Right kidney (tissue), 9 donors: ENCODE data around the gene CAP1.
"Not testable (repeated sequence)": the region's sequence is repeated elsewhere in the genome, so short reads cannot be mapped to it uniquely, and the experiment has no call there.

Source experiments
- DNase-seq: peaks from one replicate; pipeline ENCODE4 v3.0.0-alpha.2; 2016
- long read RNA-seq, 8 donors: transcript quantifications; one replicate each; lab custom pipeline, GENCODE V29; 2026

The CAP1 gene, protein sequence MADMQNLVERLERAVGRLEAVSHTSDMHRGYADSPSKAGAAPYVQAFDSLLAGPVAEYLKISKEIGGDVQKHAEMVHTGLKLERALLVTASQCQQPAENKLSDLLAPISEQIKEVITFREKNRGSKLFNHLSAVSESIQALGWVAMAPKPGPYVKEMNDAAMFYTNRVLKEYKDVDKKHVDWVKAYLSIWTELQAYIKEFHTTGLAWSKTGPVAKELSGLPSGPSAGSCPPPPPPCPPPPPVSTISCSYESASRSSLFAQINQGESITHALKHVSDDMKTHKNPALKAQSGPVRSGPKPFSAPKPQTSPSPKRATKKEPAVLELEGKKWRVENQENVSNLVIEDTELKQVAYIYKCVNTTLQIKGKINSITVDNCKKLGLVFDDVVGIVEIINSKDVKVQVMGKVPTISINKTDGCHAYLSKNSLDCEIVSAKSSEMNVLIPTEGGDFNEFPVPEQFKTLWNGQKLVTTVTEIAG
- long read RNA-seq, donor 1, transcript CAP1-203 (13 exons, 3,105 nt) = minor isoform, 10 of 37 reads
- long read RNA-seq, donor 1, transcript CAP1-206 (13 exons, 2,217 nt) = major isoform, 17 of 37 reads
- long read RNA-seq, donor 1, transcript CAP1-202 (13 exons, 1,496 nt) = minor isoform, 6 of 37 reads
- long read RNA-seq, donor 1, partial matches to known transcripts = 0 of 37 reads
- long read RNA-seq, donor 1, other reads (novel, unspliced or antisense) = 0 of 37 reads
- long read RNA-seq, donor 2, transcript CAP1-203 (13 exons, 3,105 nt) = major isoform, 7 of 20 reads
- long read RNA-seq, donor 2, transcript CAP1-206 (13 exons, 2,217 nt) = minor isoform, 6 of 20 reads
- long read RNA-seq, donor 2, partial matches to known transcripts = 0 of 20 reads
- long read RNA-seq, donor 2, other reads (novel, unspliced or antisense) = 0 of 20 reads
- long read RNA-seq, donor 3, transcript CAP1-206 (13 exons, 2,217 nt) = major isoform, 8 of 14 reads
- long read RNA-seq, donor 3, partial matches to known transcripts = 0 of 14 reads
- long read RNA-seq, donor 3, other reads (novel, unspliced or antisense) = 0 of 14 reads
- long read RNA-seq, donor 4, transcript CAP1-206 (13 exons, 2,217 nt) = major isoform, 11 of 26 reads
- long read RNA-seq, donor 4, partial matches to known transcripts = 0 of 26 reads
- long read RNA-seq, donor 4, other reads (novel, unspliced or antisense) = 0 of 26 reads
- long read RNA-seq, donor 5, transcript CAP1-202 (13 exons, 1,496 nt) = minor isoform, 5 of 107 reads
- long read RNA-seq, donor 5, transcript CAP1-206 (13 exons, 2,217 nt) = major isoform, 17 of 107 reads
- long read RNA-seq, donor 5, transcript CAP1-203 (13 exons, 3,105 nt) = minor isoform, 6 of 107 reads
- long read RNA-seq, donor 5, partial matches to known transcripts = 10 of 107 reads
- long read RNA-seq, donor 5, other reads (novel, unspliced or antisense) = 61 of 107 reads
- long read RNA-seq, donor 6, transcript CAP1-217 (5 exons, 856 nt) = minor isoform, 5 of 36 reads
- long read RNA-seq, donor 6, transcript CAP1-206 (13 exons, 2,217 nt) = major isoform, 6 of 36 reads
- long read RNA-seq, donor 6, partial matches to known transcripts = 9 of 36 reads
- long read RNA-seq, donor 6, other reads (novel, unspliced or antisense) = 5 of 36 reads
- long read RNA-seq, donor 7, transcript CAP1-217 (5 exons, 856 nt) = minor isoform, 7 of 44 reads
- long read RNA-seq, donor 7, transcript CAP1-206 (13 exons, 2,217 nt) = major isoform, 16 of 44 reads
- long read RNA-seq, donor 7, partial matches to known transcripts = 12 of 44 reads
- long read RNA-seq, donor 7, other reads (novel, unspliced or antisense) = 0 of 44 reads
- long read RNA-seq, donor 8, transcript CAP1-203 (13 exons, 3,105 nt) = minor isoform, 6 of 35 reads
- long read RNA-seq, donor 8, transcript CAP1-206 (13 exons, 2,217 nt) = major isoform, 8 of 35 reads
- long read RNA-seq, donor 8, partial matches to known transcripts = 11 of 35 reads
- long read RNA-seq, donor 8, other reads (novel, unspliced or antisense) = 0 of 35 reads

DNA sequence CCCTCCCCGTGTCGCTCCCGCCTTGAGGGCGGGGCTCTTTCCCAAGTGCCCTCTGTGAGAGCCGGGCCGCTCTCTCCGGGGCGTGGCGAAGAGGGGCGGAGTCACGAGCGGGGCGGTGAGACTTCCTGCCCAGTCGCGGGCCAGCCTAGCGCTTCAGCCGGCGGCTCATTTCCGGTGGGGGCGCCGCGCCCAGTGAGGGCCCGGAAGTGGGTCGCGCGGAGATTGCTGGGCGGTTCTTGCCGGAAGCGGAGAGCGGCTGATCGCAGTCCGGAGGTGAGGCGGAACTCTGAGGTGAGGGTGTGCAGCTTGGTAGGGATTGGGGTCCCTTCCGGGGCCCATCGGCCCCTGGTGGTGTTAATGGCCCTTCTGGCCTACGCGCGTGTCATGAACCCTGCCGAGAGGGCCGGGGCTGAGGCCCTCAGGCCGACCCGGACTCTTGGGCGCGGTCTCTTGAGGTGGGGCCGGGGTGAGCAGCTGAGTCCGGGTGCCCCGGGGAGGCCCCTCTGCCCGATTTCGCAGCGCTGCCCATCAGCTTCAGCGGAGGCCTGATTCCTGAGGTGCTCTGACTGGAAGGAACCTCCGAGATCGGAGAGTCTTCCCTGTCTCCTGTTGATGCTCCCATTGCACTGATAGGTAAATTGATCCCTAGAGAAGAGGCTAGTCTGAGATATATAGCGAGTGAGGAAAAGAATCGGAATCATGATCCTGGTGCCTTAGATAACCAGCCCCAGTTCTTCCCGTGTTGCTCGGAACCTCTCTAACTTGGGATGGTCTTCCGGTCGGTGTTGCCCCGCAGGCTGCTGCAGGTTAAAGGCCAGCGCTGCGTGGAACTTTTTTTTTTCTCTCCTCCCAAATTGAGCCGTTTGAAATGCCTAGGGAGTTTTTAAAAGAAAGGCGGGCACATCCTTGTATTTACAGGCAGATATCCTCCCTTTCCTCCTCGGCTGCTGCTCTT lies at the start of gene CAP1:
Gene CAP1, plus strand, starts transcription at position 219 of the 955 bp plus-strand sequence. CDS start 18,618 bp downstream, outside the sequence.
- DNase-seq = no peak

DNA sequence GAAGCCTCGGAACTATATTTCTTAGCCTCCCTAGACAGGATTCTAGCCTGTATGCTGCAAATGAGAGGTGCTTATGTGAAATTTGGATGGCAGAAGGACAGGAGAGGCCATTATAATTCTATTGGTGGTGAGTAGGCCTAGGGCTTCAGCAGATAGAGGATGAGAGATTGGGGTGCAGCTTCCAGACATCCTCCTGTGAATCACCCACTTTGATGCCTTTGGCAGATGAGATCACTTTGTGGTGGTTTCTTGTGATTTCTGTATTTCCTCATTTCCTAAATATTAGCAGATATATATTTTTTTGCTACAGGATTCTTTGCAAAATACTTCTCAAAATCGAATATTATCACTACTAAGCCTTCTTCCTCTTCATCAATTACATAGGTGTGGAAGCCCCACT lies 48.3 kb upstream of the CAP1 start:
- DNase-seq = no peak

DNA sequence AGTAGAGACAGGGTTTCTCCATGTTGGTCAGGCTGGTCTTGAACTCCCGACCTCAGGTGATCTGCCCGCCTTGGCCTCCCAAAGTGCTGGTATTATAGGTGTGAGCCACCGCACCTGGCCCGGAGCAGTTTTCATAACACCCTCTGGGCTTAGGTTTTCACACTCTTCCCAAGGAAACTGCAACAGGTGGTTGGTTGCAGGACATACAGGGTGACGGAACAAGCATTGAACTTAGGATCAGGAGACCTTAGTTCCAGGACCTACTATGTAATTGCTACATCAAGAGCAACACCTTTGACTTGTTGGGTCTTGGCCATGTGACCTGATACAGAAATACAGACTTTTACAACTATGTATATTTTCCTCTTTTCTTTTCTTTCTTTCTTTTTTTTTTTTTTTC lies 47.6 kb upstream of the CAP1 start:
- DNase-seq = no peak

DNA sequence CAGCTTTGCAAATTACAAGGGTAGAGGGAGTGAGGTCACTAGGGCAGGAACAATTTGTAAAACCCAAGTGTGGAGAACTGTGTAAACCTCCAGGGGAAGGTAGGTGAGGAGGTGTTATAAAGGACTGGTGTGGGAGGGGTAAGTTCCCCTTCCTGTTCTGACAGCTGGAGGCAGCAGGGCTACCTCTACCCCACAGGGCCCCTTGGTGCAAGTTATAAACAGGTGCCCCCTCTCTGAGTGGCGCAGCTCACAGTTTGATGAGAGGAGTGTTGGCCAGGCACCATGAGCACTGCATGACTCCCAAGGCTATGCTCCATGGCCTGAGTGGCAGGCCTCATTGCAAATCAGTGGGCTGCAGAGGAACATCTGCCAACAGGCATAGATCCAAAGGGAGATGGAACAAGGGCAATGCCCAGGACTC lies 44.5 kb upstream of the CAP1 start:
- DNase-seq = no peak

DNA sequence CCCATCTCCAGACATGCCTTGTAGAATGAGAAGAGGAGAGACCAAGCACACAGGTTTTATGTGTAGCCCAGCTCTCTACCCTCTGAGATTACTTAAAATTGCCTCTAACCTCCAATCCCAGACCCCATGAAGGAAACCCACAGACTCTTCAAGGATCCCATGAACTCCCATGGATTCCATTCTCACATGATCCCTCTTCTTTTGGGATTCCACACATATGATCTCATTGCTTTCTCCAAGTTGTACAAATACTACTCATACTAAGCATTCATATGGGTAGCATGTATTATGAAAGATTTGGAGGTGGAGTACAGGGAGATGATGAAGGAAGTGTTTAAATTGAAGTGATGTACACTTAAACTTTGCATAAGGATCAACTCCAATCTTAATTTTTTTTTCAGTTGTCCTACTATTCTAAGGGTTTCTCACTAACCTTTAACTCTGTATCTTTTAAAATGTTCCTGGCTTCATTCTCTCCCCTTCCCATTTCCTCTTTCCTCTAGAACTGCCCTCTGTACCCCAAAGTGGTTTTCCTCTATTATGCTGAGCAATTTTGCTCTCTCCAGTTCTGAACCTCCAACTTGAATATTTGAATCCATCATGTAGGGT lies 44.0 kb upstream of the CAP1 start:
- no peak for DNase-seq

DNA sequence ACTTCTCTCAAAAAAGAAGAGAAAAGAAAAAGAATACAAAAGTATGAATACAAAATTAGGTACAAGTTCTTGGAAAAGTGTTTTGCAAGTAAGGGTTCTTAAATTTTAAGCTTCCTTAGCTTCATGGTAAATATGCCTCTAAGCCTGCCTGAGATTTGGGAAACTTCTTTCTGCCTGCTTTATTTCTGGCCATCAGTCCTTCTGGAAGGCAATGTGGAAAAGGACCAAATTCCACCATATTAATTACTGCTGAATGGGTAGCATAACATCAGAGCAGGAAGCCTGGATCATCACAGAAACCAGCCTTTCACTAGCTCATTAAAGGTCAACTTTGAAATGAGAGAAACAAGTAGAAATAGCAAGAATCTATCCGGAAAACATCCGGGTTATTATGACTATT lies 39.1 kb upstream of the CAP1 start:
- no peak for DNase-seq

DNA sequence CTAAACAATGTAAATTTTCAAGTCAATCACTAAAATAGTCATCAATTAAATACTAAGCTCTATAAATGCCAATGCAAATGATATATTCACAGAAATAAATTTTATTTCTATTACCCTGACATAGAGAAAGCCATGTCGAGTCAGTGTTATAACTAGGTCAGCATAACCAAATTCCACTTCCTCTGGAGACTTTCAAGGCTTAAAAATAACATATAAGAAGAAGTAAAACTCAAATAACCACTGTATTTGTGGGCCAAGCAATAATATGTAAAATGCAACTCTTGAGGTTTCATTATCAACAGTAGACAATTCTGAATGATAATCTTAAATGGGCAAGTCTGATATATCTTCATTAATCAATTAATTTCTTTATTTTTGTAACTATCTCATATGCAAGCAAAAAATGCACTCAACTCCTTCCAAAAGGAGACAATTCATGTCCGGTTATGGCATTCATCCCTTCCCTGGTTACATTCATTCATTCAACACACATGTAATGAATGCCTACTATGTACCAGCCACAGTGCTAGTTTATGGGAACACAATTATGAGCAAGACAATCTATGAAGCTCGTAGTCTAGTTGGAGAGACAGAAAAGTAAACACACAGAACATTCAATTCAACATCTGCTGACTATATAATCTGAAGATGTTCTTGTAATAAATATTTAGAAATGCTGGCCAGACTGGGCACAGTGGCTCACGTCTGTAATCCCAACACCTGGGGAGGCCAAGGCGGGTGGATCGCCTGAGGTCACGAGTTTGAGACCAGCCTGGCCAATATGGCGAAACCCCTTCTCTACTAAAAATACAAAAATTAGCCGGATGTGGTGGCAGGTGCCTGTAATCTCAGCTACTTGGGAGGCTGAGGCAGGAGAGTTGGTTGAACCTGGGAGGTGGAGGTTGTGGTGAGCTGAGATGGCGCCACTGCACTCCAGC lies 37.1 kb upstream of the CAP1 start:
- no peak for DNase-seq

DNA sequence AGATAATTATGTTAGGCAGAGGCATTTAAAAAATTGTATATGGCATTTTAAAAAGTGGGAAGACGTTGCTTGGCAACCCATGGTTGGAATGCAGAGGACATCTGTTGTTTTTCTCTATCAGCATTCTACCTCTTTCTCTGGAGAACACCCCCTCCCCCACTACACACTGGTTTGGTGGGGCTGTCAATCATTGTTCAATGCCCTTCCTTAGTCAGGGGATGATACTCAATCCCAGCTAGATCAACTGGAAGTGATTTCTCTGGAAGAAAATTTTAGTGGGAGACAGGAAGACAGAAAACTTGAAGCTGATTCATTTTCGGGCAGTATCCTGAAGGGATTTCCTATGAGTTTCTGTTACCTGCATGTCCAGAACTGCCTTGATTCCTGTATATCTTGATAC lies 35.7 kb upstream of the CAP1 start:
- no peak for DNase-seq

DNA sequence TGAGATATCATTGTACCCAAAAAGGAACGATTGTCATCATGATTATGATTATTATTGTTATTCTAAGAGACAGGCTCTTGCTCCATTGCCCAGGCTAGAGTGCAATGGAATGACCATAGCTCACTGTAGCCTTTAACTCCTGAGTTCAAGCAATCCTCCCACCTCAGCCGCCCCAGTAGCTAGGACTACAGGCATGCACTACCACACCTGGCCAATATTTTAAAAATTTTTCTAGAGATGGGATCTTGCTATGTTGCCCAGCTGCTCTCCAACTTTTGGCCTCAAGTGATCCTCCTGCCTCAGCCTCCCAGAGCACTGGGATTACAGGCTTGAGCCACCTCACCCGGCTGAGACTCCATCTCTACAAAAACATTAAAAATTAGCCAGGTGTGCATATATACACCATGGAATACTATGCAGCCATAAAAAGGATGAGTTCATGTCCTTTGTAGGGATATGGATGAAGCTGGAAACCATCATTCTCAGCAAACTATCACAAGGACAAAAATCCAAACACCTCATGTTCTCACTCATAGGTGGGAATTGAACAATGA lies 33.0 kb upstream of the CAP1 start:
- not testable (repeated sequence) for DNase-seq

DNA sequence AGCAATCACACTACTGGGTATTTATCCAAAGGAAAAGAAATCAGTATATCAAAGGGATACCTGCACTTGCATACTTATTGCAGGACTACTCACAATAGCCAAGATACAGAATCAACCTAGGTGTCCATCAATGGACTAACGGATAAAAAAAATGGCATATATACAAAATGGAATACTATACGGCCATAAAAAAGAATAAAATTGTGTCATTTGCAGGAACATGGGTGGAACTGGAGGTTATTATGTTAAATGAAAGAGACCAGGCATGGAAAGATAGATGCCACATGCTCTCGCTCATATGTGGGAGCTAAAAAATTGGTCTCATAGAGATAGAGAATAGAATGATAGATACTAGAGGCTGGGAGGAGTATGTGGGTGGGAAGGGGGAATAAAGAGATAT lies 29.3 kb upstream of the CAP1 start:
- no peak for DNase-seq

DNA sequence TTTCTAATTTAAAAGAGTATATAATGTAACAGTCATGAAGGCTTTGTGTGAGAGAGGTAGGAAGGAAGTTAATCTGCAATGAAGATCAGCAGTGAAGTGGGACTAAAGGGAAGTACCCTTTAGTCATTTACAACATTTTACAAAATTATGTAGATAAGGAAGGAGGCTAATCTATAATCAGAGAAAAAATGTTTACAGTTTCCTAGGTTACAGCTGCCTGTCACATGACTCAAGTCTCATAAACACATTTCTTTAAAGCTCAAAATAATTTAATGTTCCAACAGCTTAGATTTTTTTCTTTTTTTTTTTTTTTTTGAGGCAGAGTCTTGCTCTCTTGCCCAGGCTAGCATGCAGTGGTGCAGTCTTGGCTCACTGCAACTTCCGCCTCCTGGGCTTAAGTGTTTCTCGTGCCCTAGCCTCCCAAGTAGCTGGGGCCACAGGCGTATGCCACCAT lies 26.2 kb upstream of the CAP1 start:
- DNase-seq = no peak

DNA sequence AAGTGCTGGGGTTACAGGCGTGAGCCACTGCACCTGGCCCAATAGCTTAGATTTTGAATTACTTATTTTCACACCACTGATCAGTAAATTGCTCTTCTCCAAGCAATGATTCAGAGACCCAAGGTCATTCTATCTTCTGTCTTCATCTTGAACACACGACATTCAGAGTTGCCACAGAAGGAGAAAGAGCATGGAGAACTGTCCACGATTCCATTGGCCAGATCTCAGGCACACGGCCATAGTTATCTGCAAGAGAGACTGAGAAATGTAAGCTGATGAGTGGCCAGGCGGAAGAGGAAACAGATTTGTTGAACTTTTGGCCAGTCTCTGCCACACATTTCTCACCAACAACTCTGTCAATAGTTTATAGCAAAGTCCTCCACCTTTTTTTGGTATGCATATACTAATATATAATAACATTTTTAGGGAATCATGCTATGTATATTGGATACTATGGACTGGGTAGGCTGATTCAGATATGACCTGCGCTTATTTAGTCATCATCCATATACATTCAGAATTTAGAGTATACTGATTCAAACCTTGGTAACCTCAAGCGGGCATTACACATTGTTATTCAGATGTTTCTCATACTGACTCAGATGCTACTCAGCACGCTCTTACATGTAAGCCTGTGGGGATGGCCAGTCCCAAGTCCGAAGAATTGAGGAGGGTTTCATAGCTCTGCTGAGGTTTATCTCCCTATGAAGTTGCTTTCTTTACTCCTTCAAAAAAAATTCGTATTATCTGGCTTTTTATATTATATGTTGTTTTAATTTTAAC lies 25.5 kb upstream of the CAP1 start:
- DNase-seq = no peak

DNA sequence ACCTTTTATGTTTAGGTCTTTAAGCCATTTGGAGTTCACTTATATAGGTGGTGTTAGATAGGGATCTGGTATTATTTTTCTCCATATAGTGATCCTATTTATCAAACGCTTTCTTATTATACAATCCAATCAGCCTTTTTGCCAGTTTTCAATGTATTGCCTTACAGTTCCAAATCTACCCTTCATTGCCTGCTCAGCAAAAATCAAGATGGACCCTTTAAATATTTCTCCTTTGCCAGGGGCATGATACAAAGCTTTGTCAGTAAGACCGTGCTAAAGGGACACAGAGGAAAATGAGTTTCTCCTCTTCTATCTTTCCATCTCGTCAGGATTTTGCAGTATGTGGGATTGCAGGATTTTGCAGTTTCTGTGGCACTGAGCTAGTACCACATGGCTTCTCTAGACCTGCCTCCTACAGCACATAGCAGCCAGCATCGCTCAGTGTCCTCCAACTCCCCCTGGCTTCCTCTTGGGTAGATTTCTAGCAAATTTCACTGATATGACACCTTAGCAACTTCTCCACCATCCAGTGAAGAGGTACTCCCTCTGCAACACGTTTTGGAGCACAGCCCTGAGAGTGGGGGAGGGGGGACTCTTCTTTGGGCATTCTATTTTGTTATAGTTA lies 22.5 kb upstream of the CAP1 start:
- no peak for DNase-seq

DNA sequence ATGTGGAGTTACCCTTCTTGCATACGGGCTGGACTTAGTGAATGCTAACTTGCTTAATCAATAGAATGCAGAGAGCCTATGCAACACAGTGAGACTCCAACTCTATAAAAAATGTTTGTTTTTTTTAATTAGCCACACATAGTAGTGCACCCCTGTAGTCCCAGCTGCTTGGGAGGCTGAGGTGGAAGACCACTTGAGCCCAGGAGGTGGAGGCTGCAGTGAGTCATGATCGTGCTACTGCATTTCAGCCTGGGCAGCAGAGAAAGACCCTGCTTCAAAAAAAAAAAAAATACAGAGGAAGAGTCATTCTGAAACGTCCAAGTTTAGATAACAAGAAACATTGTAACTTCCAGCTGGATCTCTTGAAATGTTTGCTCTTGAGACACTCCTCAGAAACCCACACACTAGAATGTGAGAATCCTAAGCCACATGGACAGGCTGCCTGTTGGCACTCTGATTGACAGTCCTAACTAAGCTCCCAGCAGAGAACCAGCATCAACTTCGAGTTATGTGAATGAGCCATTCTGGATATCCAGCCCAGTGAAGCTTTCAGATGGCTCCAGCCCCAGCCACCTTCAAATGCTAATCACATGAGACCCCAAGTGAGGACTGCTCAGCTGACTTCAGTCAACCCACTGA lies 20.0 kb upstream of the CAP1 start:
- no peak for DNase-seq

DNA sequence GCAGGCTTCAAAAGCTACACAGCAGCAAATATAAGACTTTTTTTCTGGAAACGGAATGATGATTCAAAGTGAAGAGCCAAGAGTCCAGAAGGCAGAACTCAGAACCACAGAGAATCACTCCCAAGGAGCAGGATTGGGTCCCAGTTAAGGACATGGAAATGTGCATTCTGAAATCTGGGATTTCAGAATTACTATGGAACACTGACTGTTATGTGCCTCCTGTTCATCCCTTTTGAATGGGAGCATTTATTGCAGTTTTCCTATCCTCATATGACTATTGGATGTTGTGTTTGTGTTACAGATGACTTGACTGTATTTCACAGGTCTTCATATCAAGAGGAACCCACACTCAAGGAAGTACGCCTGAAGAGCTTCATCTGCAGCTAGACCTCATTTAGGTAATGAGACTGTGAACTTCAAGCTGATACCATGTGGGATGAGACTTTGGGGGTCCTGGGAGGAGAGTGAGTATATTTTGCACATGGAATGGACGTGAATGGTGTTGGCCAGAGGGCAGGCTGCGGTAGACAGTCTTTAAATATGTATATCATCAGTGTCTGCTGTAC lies 17.1 kb upstream of the CAP1 start:
- no peak for DNase-seq

DNA sequence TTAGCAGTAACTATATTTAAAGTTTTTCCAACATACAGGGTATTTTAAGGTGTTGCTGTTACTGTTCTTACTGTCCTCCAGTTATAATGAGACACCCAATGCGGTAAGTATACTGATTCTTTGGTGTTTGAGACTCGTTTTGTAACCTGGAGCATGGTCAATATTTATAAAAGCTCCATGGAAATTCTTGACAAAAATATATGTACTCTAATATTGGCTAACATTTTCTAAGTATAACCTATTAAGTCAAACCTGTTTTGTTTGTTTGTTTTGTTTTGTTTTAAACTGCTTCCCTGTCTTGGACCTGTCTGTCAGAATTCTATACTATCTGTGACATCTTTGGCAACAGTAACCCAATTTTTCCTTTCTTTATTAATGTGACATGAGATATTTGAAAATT lies 15.9 kb upstream of the CAP1 start:
- DNase-seq = no peak
